ENCODE data around the gene GOLGA3.
"Not testable (repeated sequence)": the region's sequence is repeated elsewhere in the genome, so short reads cannot be mapped to it uniquely, and the experiment has no call there.

Gene GOLGA3

GRCh38 chr12:132818562-132818961 is 10.1 kb downstream of the GOLGA3 start:
- no peak for DNase-seq (ENCODE audit: extremely low read depth in 1 of 2, low read depth in 1 of 2)

DNA sequence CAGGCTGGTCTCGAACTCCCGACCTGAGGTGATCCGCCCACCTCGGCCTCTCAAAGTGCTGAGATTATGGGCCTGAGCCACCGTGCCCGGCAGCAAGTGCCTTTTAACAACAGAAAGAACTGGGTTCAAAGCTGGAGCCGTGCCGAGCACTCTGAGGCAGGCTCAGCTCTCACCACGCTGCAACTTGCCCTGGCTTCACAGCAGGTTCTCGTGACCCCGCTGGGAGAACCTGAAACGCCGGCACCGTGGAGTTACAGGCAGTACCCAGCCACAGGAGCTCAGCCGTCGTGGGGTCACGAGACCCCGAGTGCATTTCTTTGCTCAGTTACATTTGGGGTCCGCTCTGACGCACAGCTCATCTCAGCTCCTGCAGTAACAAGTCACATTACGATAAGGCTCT is 14.4 kb downstream of the GOLGA3 start:
- DNase-seq (ENCODE audit: extremely low read depth in 1 of 2, low read depth in 1 of 2), result no peak

- no peak for DNase-seq (ENCODE audit: extremely low read depth in 1 of 2, low read depth in 1 of 2)
Measured at GRCh38 chr12:132813443-132813842, 15.2 kb downstream of the GOLGA3 start.

DNA sequence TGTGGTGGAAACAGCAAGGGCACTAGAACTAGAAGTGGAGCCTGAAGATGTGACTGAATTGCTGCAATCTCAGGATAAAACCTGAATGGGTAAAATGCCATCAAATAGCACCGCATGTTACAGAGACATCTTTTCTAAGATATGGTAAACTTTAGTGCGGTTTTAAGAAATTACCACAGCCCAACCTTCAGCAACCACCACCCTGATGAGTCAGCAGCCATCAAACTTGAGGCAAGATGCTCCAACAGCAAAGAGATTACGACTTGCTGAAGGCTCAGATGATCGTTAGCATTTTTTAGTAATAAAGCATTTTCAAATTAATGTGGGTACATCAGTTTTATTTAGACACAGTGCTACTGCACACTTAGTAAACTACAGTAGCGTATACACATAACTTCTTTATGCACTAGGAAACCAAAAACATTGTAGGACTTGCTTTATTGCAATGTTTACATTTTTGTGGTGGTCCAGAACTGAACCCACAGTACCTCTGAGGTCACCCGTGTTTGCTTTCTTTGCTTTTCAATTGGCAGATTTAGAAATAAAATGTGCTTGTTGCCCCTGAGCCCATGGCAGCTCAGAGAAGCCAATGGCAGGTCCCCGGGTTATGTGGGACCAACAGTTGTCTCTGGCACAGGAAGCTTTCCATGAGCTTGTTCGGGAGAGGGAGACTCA is 15.9 kb downstream of the GOLGA3 start:
- no peak for DNase-seq (ENCODE audit: extremely low read depth in 1 of 2, low read depth in 1 of 2)

DNA sequence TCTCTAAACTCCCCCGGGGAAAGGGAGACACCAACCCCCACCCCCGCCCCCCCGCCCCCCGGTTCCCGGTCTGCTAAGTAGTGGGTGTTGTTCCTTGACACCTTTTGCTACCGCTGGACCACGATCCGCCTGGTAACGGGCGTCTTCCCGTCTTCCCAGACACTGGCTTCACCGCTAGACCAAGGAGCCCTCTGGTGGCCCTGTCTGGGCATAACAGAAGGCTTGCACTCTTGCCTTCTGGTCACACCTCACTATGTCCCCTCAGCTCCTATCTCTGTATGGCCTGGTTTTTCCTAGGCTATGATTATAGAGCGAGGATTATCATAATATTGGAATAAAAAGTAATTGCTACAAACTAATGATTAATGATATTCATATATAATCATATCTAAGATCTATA is 19.3 kb downstream of the GOLGA3 start:
- DNase-seq (ENCODE audit: extremely low read depth in 1 of 2, low read depth in 1 of 2), result not testable (repeated sequence)

- no peak for DNase-seq (ENCODE audit: extremely low read depth in 1 of 2, low read depth in 1 of 2)
Measured at GRCh38 chr12:132807295-132808092, 21.2 kb downstream of the GOLGA3 start.

DNA sequence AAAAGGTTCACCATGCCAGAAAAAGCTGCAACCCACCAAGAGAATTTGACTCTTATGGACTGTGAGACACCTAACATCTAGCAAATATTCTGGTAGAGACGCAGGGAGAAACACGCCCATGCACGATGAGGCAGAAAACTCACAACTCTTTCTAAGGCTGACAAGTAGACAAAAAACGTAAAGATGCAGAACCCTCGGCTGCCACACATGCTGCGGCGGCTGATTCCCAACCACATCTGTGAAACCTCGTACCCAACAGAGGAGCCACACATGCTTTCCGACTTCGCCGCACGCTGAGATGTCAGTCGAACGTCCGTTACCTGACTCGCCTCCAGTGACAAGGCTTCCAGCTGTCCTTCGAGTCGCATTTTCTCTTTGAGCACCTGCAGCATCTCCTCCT is 21.8 kb downstream of the GOLGA3 start:
- DNase-seq (ENCODE audit: extremely low read depth in 1 of 2, low read depth in 1 of 2), result no peak

- DNase-seq (ENCODE audit: extremely low read depth in 1 of 2, low read depth in 1 of 2), result no peak
Measured at GRCh38 chr12:132804426-132804861, 24.2 kb downstream of the GOLGA3 start.

DNA sequence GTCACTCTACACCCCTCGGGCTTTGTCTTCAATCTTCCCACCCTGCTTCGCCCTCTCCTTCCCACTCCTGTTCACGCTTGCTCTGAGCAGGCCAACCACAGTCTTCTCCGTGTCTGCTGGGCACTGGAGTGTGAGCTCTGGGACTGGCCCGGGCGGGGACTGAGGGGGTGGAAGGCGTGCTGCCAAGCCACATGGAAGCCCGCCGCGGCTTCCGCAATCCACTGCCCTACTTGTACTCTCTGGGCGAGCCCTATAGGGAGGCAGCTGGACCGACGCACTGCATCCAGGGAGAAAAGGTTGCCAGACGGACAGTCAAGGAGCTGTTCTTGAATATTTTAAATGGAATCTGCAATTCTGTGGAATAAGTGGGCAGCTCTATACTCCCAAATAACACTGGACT is 24.8 kb downstream of the GOLGA3 start:
- no peak for DNase-seq (ENCODE audit: extremely low read depth in 1 of 2, low read depth in 1 of 2)

GRCh38 chr12:132803125-132803524 is 25.5 kb downstream of the GOLGA3 start:
- DNase-seq (ENCODE audit: extremely low read depth in 1 of 2, low read depth in 1 of 2), result no peak

DNA sequence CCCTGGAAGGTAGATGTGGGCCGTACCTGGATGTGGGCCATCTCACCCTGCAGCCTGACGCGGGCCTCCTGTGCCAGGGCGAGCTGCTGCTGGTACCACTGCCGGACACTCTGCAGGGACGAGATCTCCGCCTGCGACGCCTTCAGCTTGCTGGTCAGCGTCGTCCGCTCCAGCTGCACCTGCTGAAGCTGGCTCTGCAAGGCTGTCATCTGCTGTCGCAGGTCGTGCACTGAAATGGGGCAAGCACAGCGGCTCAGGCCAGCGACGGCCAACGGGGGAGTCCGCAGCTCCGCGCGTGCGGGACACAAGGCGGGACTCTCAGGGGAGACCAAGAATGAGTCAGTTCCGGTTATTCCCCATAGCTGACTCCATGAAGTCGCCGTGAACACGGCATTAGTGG is 26.9 kb downstream of the GOLGA3 start:
- no peak for DNase-seq (ENCODE audit: extremely low read depth in 1 of 2, low read depth in 1 of 2)

GRCh38 chr12:132798836-132799235 is 29.8 kb downstream of the GOLGA3 start:
- no peak for DNase-seq (ENCODE audit: extremely low read depth in 1 of 2, low read depth in 1 of 2)

GRCh38 chr12:132797820-132798570 is 30.7 kb downstream of the GOLGA3 start:
- DNase-seq (ENCODE audit: extremely low read depth in 1 of 2, low read depth in 1 of 2), result no peak

- DNase-seq (ENCODE audit: extremely low read depth in 1 of 2, low read depth in 1 of 2), result no peak
Measured at GRCh38 chr12:132795847-132796246, 32.8 kb downstream of the GOLGA3 start.

DNA sequence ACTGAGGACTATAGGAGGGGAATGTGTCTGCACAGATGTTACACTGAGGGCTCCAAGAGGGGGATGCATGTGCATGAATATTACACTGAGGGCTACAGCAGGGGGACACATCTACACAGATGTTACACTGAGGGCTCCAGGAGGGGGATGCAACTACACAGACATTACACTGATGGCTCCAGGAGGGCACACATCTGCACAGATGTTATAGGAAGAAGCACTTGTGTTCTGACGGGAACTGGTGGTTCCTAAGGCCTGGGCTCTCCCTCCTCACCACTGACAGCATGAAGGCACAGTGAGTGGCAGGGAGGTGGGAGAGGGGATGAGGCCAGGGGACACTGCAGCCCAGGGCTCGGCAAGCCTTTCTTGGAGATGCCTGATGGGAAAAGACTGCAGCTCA is 36.7 kb downstream of the GOLGA3 start:
- DNase-seq (ENCODE audit: extremely low read depth in 1 of 2, low read depth in 1 of 2), result not testable (repeated sequence)

DNA sequence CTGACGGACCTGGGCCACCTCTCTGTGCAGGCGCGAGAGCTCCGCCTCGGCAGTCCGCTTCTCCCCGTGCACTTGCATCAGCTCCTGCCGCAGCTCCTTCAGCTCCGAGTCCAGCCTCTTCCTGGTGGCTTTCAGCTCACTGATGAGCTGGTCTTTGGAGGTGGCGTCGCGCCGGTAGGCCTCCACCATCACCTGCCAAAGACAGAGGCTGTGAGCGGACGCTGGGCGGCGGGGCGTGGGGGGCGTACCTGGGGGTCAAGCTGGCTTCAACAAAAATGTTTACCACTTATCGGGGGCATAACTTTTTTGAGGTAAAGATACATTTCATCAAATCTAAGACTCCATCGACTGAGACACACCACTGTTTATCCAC is 39.6 kb downstream of the GOLGA3 start:
- DNase-seq (ENCODE audit: extremely low read depth in 1 of 2, low read depth in 1 of 2), result no peak

GRCh38 chr12:132788375-132789098 is 40.1 kb downstream of the GOLGA3 start:
- no peak for DNase-seq (ENCODE audit: extremely low read depth in 1 of 2, low read depth in 1 of 2)

- DNase-seq (ENCODE audit: extremely low read depth in 1 of 2, low read depth in 1 of 2), result no peak
Measured at GRCh38 chr12:132787877-132788276, 40.8 kb downstream of the GOLGA3 start.

- DNase-seq (ENCODE audit: extremely low read depth in 1 of 2, low read depth in 1 of 2), result no peak
Measured at GRCh38 chr12:132786192-132786591, 42.5 kb downstream of the GOLGA3 start.

GRCh38 chr12:132784580-132784979 is 44.1 kb downstream of the GOLGA3 start:
- no peak for DNase-seq (ENCODE audit: extremely low read depth in 1 of 2, low read depth in 1 of 2)

DNA sequence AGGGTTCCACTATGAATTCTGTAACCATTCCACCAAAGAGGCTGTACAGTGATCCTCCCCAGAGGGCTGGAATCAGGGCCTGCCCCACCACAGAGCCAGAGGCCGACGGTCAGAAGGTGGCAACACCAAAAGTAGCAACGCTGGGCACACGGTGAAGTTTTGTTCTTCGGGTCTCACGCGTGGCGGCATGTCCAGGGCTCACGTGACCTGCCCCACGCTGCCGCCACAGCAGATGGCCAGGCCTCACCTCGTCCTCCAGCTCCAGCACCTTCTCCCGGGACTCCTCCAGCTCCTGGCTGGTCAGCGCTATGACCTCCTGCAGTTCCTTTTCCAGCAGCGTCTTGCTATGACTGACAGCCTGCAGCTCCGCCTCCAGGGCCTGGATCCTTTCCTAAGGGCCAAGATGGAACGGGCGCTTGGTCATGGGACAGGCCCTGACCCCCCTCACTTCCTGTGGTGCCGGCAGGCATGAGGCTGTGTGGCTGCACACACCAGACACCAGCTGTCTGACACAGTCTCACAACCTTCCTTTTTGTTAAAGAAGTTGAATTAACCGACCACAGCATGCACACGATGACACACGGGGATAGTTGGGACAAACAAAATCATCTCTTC is 44.6 kb downstream of the GOLGA3 start:
- no peak for DNase-seq (ENCODE audit: extremely low read depth in 1 of 2, low read depth in 1 of 2)
